SHP77 treated with DMSO at 0.1 percent for 48 hours (cell line): ENCODE results near the gene TUBA1C.
"Not testable (repeated sequence)": the region's sequence is repeated elsewhere in the genome, so short reads cannot be mapped to it uniquely, and the experiment has no call there.

Experiments used
- DNase-seq: peaks from one replicate; lab custom pipeline; 2025; lab: John Stamatoyannopoulos, UW

TUBA1C gene

DNA sequence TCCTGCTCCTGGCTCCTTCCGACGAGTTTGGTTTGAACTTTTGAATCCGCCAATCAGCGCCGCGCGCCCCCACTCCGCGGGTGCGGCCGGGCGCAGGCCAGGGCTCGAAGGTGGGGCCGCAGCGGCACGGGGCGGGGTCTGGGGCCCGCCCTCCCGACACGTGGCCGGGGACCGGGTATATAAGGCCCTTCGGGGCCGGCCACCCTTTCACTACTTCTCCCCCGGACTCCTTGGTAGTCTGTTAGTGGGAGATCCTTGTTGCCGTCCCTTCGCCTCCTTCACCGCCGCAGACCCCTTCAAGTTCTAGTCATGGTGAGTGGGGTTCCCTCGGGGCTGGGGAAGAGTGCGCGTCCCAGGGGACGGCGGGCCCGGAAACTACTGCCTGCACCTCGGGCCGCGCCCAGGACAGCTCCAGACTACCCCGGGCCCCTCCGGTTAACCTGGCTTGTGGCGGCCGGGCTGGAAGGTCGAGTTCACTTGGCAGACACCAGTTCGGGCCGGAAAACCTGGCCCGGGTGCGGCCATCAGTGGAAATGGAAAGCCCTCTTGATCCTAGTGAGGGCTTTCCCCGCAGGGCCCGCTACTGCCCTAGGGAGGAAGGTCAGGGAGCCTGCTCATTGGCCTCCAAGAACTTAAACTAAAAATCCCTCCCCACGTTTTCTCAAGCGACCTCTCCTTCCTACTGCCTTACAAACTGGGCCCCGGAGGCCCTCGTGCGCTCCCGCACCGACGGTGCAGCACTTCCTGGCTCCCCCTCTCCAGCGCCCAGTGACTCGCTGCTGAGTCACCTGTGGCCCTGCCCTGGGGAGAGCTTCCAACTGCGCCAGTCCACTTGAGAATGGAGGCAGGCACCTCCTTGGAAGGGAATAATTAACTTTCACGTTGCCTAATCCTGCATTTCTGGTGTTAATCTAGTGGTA, at the start of gene TUBA1C:
Gene TUBA1C (plus strand): TSS at position 210 of the 920 bp plus-strand sequence. CDS start 100 bp downstream, at position 310.
- peak; percentile 79 for DNase-seq

- no peak for DNase-seq
These were observed 45.4 kb upstream of the TUBA1C start for GRCh38 chr12:49219417-49220026.

GRCh38 chr12:49220972-49221371, 43.9 kb upstream of the TUBA1C start:
- no peak for DNase-seq

DNA sequence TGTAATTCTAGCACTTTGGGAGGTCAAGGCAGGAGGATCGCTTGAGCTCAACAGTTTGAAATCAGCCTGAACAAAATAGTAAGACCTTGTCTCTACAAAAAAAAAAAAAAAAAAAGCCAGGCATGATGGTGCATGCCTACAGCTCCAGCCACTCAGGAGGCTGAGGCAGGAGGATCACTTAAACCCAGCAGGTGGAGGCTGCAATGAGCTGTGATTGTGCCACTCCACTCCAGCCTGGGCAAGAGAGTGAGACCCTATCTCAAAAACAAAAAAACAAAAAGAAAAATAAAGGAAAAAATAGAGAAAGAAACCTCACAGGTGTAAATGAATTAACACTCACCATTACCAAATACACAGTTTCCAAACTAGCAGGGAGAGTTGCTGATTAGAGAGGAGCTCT, 41.8 kb upstream of the TUBA1C start:
- DNase-seq, result no peak

DNA sequence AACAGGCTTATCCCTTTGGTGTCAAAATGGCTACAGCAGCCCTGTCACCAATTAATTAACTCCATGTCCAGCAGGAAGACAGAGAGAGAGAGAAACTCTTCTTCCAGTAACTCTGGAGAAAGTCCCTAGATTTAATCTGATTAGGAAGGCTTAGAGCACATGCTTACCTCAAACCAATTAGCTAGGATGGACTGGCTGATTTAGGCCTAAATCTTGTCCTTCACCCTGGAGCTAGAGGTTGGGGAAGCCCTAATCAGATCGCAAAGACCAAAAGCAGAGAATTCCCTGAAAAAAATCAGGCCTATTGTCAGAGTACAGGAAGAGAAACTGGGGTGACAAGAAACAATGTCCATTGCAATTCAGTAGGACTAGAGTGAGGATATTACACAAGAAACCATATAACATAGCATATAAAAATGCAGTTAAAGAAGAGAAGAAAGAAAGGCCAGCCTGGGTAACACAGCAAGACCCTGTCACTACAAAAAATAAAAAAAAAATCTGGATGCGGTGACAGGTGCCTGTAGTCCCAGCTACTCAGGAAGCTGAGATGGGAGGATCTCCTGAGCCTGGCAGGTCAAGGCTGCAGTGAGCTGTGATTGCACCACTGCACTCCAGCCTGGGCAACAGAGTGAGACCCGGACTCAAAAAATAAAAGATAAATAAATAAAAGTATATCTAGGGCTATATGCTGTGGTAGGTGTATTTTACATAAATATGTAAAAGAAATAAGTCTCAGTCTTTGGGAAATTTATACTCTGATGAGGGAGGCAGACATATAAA, 41.1 kb upstream of the TUBA1C start:
- DNase-seq, result no peak

DNA sequence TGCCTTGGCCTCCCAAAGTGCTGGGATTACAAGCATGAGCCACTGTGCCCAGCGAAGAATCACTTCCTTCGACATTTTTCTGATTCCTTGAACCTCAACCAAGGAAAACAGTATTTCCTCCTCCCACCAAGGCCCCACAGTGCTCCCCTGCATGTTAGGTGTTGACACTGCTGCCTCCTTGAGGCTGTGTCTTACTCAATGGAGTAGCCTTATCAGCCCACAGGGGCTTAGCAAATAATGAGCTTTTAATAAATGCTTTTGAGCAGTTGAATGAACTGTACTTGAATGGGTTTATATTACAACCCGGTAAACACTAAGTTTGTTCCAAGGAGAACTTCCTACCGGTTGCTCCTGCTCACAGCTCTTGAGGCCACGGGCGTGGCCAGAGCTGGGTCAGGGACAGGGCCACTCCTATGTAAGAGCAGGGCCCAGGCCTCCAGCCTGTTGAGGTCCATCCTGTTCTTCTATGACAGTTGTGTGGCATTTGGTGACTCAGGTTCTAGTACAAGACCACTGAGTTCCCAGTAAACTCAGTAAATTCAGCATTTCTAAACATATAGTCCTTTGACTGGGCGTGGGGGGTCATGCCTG, 39.2 kb upstream of the TUBA1C start:
- DNase-seq, result no peak

DNA sequence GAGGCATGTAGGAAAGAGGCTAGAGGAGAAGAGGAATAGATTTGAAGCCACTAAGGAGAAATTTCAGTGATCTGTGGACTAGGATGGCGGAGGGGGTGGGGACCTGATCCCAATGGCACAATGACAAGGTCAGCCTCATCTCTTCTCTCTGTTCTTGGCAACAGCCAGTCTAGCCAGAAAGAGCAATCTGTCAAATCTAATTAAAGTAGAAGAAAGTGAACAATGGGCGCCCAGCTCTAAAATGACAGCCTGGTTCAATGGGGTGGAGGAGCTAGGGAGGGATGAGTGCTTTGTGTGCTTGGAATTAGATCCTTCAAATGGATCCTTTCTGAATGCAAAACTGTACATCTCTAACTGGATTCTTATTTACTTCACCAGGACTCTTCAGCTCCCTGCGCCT, 37.2 kb upstream of the TUBA1C start:
- DNase-seq, result no peak

GRCh38 chr12:49228653-49229052, 36.2 kb upstream of the TUBA1C start:
- no peak for DNase-seq

- DNase-seq, result no peak
These were observed 34.6 kb upstream of the TUBA1C start for GRCh38 chr12:49230176-49230804.

GRCh38 chr12:49230805-49231194, 34.1 kb upstream of the TUBA1C start:
- no peak for DNase-seq

DNA sequence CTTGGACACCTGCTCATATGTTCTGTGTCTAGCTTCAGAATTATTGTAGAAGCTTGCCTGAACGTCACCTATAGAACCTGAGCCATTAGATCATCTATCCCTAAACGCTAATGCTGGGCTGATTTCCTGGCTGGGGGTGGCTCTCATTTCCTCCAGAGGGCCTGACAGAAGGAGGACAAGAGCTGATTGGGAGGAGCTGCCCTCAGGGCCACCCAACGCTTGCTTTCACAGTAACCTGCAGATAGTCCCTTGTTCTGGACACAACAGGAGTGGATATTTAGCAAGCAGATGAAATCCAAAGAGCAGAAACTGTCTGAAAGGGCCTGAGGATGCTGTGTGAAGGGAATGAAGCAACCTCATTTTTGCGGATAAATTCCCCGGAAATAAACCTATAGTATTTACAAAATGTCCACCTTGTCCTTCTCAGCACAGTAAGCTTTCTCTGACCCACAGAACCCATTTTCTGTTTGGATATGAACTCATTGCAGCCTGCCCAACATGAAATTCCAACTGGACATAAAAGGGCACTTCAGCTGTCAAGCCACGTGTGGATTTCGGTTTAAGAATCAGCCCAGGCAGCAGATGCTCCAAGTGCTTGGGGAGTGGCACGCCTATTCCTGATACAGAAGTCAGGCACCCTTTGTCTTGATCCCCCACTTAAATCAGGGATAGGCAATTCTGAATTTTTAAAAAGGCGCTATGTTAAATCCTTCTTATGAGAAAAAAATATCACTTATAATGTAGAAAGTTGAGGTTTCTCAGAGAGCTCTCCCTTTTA, 32.8 kb upstream of the TUBA1C start:
- no peak for DNase-seq

DNA sequence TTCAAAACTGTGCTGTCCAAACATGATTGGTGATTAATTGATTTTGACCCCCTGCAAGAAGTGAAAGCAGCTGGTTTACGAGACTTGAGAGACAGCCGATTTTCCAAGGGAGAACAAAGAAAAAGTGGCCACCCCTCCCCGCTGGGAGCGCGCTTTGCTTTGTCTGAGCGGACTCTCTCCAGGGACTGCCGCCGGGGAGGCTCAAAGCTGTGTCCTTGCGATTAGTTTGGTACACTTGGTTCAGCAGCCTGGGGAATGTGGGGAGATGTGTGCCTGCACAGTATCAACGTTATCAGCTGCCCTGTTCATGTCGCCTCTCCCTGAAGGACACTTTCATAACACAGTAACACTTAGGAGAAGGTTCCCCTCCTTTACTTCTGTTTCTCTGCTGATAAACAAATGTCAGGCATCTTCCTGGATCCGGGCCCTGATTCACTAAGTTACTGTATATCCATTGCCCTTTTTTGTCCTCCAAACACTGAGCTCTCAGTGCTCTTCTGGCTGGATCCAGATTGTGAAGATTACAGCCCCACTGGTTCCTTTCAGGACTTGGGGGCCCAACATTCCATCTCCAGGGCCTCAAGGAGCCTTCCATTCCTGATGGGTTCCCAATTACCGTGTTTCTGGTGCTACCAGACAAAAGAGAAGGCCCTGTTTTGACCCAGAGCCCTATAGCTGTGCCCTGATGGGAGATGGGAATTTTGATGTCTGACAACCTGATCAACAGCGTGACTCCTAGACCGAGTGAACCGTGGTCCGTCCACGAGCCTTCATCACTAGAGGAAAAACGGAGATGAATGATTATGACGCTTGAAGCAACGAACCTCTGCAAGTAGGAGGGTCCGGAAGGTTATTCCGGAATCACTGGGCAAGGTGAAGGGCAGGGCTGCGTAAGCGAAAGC, 31.7 kb upstream of the TUBA1C start:
- DNase-seq, result no peak

GRCh38 chr12:49233842-49234526, 30.9 kb upstream of the TUBA1C start:
- peak; percentile 38 for DNase-seq

- DNase-seq, result no peak
These were observed 28.5 kb upstream of the TUBA1C start for GRCh38 chr12:49236423-49236822.

GRCh38 chr12:49243631-49244030, 21.3 kb upstream of the TUBA1C start:
- DNase-seq, result no peak

DNA sequence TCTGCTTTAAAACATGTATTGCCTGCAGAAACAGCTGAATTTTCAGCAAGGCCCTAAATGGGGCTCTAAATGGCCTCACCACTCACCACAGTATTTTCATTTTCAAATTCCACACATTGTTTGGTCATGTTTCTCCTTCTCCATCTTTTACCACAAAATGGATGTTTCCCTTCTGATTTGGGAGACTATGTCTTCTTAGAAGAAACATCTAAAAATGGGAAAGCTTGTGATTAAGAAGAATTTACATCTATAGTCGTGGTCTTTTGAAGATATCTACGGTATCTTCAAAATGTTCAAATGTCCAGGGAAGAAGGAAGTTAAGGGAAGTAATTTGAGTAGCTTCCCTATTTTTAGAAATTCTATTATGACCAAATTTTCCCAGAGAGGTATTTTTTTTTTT, 20.7 kb upstream of the TUBA1C start:
- no peak for DNase-seq

- DNase-seq, result no peak
These were observed 13.5 kb upstream of the TUBA1C start for GRCh38 chr12:49251357-49251756.

GRCh38 chr12:49253033-49253623, 11.8 kb upstream of the TUBA1C start:
- DNase-seq, result no peak

DNA sequence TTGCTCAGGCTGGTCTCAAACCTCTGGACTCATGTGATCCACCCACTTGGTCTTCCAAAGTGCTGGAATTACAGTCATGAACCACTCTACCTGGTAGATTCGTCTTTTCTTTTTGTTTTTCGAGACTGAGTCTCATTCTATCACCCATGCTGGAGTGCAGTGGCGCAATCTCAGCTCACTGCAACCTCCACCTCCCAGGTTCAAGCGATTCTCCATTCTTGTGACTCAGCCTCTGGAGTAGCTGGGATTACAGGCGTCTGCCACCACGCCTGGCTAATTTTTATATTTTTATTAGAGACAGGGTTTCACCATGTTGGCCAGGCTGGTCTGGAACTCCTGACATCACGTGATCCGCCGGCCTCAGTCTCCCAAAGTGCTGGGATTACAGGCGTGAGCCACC, 9.4 kb upstream of the TUBA1C start:
- not testable (repeated sequence) for DNase-seq
